NCI-H1694 treated with DMSO at 0.1 percent for 48 hours (cell line): Measurements from ENCODE around the gene OR5I1.
"Not testable (repeated sequence)": the region's sequence is repeated elsewhere in the genome, so short reads cannot be mapped to it uniquely, and the experiment has no call there.

Experiments used
- DNase-seq: peaks from one replicate; lab custom pipeline; 2025; lab: John Stamatoyannopoulos, UW

The OR5I1 gene

DNA sequence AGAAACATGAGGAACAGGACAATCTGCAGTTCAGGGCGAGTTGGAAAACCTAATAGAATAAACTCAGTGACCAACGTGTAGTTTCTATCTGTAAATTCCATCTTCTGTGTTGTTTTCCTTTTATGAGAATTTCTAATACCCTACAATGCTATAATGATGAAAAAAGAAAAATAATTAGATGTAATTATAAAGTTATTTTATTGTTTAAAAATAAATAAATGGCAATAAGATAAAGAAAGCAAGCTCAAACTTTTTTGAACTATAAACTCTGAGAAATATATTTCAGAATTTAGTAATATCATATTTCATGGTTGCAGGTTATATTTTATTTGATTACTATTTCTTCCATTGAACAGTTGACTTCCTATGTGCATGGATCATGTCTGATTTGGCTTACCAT lies at the start of gene OR5I1:
Gene OR5I1 (minus strand): TSS at position 101 of the 400 bp plus-strand sequence. CDS start 0 bp downstream, at position 101.
- DNase-seq, result no peak

DNA sequence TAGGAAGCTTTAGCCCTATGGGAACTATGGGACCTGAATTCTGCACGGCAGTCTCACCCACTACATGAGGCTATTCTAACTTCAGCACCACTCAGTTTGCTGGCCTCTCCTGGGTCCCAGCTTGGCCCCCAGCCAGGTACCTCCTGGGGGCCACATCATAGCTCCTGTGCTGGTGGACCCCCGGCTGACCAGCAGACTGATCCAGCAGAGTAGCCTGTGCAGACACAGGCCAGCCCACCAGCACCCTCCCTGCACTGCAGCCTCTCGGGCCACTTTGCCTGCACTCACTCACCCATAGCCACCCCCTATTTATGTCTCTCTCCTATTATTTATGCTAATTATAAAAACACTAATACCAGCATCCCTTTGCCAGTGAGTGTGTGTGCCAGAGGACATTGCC lies 34.7 kb upstream of the OR5I1 start:
- no peak for DNase-seq

DNA sequence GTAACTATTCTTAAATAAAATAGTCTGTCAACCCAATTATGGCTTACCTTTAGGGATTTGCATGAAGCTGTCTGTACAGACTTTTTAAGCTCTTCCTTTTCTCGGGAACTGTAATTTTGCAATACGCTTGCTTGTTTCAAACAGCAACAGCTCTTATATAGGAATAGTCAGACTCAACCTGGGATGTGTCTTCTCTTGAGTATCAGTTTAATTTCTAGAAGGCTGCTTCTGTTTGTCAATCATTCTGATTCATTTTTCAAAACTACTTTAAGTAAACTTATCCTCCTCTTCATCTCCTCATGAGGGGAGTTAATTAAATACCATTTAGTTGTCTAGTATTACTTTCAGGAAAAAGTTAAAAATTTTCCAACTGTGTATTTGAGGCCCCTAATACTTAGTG lies 33.6 kb upstream of the OR5I1 start, which contains the start of gene OR10AG1:
Gene OR10AG1 (minus strand): TSS at position 101 of the 400 bp plus-strand sequence. CDS start 38 bp downstream, at position 63.
- DNase-seq, result no peak

DNA sequence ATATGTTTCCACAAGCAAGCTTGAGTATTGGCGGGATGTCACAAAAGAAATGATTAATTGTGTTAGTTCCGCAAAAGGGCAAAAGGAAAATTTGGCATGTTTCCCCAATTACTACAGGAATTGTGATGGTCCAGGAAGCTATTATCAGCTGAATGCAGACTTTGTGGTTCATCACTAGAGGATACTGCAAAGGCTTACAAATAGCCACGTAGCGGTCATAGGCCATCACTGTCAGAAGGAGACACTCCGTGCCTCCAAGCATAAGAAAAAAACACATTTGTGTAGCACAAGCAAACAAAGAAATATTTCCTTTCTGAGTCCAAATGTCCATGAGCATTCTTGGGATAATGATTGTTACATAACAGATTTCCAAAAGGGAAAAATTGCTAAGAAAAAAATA lies 31.7 kb upstream of the OR5I1 start:
- DNase-seq, result no peak

DNA sequence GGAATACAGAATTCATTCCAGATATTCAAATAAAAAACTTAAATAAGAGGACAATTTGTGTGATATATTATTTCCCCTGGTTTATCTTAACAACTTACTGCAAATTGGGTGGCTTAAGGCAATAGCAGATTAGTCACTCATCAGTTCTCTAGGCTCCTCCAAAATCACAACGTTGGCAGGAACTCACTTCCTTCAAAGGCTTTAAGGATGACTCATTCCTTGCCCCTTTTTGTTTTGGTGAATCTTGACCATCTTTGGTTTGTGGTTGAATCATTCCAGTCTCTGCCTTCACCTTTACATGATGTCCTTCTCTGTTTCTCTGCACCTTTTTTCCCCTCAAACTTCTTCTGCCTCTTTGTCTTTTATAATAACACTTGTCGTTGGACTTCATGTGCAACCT lies 30.2 kb upstream of the OR5I1 start:
- no peak for DNase-seq

DNA sequence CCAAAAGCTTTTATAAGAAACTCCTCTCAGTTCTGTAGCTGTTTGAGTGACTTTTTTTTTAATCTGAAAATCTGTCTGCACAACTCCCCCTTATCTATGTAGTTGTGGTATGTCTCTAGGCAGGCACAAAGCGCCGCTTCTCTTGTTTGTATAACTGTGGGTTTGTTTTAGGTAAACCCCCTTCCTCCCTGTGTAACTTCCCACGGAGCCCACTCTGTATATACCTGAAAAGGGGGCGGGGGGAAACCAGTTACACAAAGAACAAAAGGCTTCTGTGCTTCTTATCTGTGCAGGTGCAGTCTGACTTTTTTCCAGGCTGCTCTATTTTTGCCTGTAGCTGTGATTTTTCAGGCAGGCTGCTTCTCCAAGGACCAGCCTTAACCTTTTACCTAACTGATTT lies 20.3 kb upstream of the OR5I1 start:
- DNase-seq, result no peak

DNA sequence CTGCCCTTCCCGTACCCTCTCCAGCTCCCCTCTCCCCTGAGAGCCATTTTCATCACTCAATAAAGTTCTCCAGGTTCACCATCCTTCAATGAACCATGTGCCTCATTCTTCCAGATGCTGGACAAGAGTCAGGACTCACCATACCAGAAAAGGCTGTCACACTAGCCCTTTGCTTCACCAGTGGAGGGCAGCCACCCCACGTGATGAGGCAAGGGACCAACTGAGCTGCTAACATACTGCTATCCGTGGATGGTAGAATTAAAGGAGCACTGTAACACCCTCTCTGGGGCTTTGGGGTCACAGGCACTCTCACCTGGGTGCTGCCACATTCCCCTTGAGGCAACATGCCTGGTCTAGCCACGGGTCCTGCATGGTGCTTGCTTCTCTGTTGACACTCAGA lies 13.1 kb upstream of the OR5I1 start:
- DNase-seq, result no peak

DNA sequence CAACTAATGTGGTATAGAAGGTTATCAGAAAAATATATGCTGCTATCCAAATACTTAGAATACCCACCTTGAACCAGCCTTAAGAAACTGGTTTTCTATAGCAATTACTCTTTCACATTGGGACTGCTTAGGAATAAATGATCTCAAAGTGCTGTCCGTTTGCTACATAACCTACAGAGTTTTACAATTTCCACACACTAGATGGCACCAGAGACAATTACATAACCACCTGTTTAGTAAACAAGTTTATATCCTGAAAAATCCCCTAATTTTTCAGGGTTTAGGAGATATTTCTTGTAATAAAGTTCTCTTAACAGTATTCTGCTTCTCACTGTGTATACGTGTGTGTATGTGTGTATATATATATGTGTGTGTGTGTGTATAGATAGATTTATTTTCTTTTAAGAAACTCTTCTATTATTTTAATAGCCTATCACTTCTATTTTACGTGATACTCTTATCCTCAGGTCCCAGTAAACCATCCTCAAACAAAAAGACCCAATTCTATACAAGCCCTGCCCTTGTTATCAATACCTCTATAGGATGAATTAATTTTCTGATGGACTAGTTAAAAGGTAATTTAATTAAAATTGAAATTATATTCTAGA lies 6.7 kb upstream of the OR5I1 start:
- no peak for DNase-seq

DNA sequence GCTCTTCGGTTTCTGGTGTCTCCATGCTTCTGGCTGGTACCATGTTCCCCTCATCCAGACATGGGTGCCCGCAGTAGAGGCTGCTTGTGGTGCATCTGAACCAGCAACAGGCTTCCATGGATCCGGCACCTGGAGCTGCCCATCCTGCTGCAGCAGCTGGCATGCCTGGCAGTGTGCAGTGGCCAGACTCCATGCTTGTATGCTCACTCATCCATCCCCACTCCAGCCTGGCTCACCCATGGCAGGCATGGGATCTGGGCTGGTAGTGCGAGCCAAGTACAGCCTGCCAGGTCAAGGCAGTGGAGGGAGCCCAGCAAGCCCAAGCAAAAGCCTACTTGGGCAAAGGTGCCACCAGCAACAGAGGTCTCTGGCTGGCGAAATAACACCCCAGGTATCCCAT lies 15.7 kb downstream of the OR5I1 start:
- DNase-seq, result no peak

DNA sequence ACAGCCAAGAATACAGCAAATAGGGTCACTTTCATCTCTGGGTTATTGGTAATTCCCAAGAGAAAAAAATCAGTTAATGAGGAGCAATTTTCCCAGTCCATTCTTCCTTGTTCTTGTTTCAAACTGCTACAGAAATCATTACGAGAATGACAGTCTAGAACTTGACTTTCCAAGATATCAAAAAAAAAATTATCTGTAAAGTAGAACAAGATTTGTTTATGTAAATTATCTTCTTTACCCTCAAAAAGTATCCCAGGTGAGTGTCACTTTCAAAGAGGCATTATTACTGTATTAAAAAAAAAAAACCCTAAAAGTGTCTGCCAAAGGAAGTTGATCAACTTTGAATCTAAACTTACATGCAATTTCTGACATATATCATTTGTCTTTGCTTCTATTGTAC lies 21.7 kb downstream of the OR5I1 start, which contains the start of gene OR5W2:
Gene OR5W2 (minus strand): TSS at position 101 of the 400 bp plus-strand sequence. CDS start 0 bp downstream, at position 101.
- DNase-seq, result no peak

DNA sequence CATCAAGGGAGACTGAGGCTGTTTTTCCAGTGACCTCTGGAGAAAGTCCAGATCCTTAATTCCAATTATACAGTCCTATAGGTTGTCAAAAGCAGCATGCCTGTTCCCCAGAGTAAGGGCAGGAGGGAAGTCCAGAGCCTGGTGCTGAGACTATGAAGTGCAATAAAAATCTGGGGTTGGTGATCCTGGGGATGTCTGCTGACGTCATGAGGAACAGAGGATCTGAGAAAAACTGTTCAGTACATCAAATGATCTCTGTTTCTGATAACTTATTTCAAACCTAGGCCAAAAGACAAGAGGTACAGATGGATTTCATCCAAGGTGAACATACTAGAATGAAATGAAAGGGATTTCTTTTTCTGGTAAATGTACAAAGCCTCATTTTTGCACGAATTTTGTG lies 33.9 kb downstream of the OR5I1 start:
- DNase-seq, result no peak

DNA sequence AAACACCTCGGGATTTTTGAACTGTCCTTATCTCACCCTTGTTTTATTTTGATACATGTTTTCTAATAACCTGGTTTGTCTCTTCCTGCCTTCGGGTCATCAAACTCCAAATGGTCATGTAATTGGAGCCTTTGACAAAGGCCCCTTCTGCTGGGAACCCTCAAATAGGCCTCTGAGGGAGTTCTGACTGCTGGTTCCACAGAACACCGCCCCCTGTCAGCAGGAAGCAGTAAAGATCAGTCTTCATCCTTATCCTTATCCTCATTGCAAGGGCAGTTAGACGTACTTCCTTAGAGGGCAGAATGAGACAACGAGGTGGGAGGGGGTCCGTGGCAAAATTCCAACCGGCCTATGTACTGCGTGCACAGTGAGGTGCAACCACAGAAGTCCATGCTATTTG lies 41.0 kb downstream of the OR5I1 start:
- no peak for DNase-seq

DNA sequence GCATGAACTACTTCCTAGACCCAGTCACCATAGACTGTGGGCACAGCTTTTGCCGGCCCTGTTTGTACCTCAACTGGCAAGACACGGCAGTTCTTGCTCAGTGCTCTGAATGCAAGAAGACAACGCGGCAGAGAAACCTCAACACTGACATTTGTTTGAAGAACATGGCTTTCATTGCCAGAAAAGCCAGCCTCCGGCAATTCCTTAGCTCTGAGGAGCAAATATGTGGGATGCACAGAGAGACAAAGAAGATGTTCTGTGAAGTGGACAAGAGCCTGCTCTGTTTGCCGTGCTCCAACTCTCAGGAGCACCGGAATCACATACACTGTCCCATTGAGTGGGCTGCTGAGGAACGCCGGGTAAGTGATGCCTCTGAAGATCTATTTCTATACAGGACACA lies 50.7 kb downstream of the OR5I1 start:
- not testable (repeated sequence) for DNase-seq
